Urinary bladder (tissue), 4 donors: ENCODE measurements around the gene XCL2. TPM values are rescaled to one million over a fixed set of nuclear protein-coding genes. Genes with fewer than 3 reads are reported as not detected.

ENCODE experiments used
- DNase-seq: peaks from one replicate; pipeline ENCODE4 v3.0.0-alpha.2; 2015; ENCODE audit errors: extremely low spot score
- H3K27ac ChIP-seq: one replicate; pipeline ENCODE4 v1.5.1; 2013; ENCODE audit warnings: low read depth, mild to moderate bottlenecking, moderate library complexity
- H3K36me3 ChIP-seq: one replicate; pipeline ENCODE4 v1.6.1; 2013; ENCODE audit warnings: mild to moderate bottlenecking, moderate library complexity; ENCODE audit not compliant: insufficient read depth
- H3K4me1 ChIP-seq: one replicate; pipeline ENCODE4 v1.6.1; 2013; ENCODE audit warnings: mild to moderate bottlenecking, moderate library complexity; ENCODE audit not compliant: insufficient read depth
- H3K4me3 ChIP-seq: one replicate; pipeline ENCODE4 v1.5.1; 2013; ENCODE audit warnings: low read depth, low read length
- WGBS: extraction: QIAGEN DNeasy Blood & Tissue Kit; methylation state at CpG from one replicate; pipeline ENCODE4 v1.1.7; 2013; 5-methylcytosine and 5-hydroxymethylcytosine counted together
- polyA plus RNA-seq: library from polyadenylated mRNA; stranded (reverse); fragments of 200-250 nt; gene quantifications from one replicate; pipeline ENCODE4 v1.2.3, GENCODE V29; 2013
- total RNA-seq: library from RNA; depleted of rRNA; stranded (reverse); fragments of >200 nt; gene quantifications from one replicate; pipeline ENCODE4 v1.2.3, GENCODE V29; 2014
- donor health status: healthy with polysubstance abuse.
- donor health status: healthy.

Gene XCL2
- total and polyA plus RNA-seq, 2 donors: 0.60 TPM; not detected in 1

DNA sequence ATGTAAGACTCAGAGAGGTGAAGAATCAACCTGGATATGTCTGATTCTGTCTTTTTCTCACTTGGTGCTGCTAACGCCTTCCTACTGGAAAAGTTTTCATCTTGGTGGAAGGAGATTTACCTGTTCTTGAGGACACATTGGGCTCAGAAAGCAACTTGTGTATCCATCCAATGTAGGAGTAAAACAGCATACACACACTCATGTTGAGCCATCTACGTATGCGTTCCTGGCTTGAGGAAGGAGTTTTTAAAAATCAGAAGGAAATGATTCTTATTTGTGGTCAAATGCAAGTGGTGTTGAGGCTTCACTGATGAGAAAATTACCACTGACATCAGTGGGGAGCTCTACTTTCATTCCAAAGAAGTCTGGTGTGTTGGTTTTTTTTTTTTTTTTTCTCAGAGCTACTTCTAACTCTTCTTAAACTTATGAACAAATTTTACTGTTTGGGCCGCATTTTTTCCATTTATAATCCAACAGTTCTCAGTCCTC lies 25.6 kb downstream of the XCL2 start:
- DNase-seq: no peak
- WGBS: 89% methylated on average over 4 of the region's 4 CpGs
- H3K36me3 ChIP-seq: no peaks in the 10 kb centered on the region
- H3K27ac ChIP-seq: no peak overlapping the region
- H3K4me3 ChIP-seq: no peak overlapping the region
- H3K4me1 ChIP-seq: peaks cover 1% of the 10 kb centered on the region

DNA sequence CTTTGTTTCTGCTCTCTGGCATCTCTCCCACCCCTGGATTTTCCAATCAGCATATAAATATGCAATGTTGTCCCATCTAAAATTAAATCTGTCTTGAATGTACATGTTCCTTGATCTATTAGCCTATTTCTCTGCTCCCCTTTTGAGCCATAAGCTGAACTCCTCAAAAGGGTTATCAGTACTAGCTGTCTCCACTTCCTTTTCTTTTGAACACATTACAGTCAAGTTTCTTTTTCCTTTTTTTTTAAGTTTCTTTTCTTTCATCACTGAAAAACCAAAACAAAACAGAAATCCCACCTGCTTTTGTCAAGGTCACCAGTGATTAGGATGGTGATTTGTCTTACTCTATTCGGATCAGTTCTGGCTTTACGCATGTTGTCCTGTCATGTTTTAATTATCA lies 29.3 kb downstream of the XCL2 start:
- WGBS: 76% methylated on average over 2 of the region's 2 CpGs
- Histone ChIP-seq H3K4me1 (peaks cover 1% of the 10 kb centered on the region), H3K4me3 (no peak overlapping the region), H3K27ac (no peak overlapping the region), H3K36me3 (no peaks in the 10 kb centered on the region)
- DNase-seq: no peak

DNA sequence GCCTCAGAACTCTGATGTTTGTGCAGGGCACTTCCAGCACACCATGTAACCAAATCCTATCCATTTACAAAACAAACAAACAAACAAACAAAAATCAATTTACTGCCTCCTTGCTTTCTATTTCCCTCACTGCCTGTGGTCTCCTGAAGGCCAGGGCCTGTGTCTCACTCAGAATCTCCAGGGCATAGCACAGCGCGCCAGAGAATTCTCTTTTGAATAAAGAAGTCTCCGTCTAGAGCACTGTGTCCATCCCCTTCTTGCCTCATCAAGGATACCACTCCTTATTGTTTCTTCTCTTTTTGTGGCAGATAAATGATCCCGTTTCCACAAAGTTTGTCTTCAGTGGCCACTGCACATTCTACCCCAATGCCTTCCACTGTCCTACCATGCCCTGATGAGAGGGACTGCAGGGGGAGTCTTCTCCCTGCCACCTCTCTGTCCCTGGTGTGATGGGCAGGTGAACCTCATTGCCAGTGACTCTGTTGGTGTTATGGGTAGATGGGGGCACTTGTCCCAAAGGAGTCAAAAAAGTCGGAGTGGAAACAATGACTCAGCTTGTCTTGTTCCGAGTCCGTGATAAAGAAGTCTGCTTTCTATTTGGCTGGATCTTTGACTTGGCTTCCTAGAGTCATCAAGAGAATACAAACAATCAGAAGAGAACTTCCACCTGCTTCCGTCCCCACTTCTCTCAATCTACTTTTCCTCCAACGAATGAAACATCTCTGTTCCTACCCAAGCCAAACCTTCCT lies 30.0 kb downstream of the XCL2 start:
- no peaks in the 10 kb centered on the region for H3K36me3 ChIP-seq
- WGBS: 53% methylated on average over 9 of the region's 9 CpGs

DNA sequence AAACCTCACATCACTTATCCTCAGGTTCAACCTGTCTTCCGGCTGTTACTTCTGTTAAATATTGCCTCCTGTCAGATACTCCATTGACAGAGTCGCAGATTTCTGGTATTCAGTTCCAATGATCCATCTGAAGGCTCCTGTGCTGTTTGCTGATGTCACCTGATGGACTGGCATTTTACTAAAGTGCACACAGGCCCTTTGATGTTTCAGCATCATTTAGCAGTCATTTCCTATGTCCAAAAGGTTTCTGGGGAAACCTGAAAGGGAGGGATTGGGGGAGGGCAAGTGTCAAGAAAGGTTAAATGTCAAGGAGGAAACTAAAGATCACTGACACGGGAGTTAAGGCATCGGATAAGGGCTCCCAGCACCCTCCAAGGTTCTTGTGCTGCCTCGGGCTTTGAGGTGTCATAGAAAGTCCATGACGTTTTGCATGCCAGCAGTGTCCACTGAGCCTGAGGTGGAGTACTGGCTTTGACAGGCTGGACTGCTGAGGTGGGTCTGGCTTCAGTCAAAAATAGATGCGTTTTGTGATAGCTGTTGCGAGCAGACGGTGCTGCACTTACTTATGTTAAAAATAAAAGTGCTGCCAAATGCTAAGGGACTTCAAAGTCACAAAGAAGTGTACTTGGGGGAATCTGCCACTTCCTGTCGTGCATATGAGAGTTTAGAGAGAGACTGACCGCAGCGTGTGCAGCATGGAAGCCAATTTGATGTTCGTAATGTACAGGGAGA lies 30.8 kb downstream of the XCL2 start:
- Histone ChIP-seq H3K36me3 (no peaks in the 10 kb centered on the region), H3K4me1 (peaks cover 1% of the 10 kb centered on the region), H3K4me3 (no peak overlapping the region), H3K27ac (no peak overlapping the region)
- WGBS: 72% methylated on average over 13 of the region's 13 CpGs
- no peak for DNase-seq

More for the DNA sequence above, 30.0 kb downstream of the XCL2 start:
- Histone ChIP-seq H3K27ac (no peak overlapping the region), H3K4me3 (no peak overlapping the region), H3K4me1 (peaks cover 1% of the 10 kb centered on the region)
- DNase-seq: no peak

DNA sequence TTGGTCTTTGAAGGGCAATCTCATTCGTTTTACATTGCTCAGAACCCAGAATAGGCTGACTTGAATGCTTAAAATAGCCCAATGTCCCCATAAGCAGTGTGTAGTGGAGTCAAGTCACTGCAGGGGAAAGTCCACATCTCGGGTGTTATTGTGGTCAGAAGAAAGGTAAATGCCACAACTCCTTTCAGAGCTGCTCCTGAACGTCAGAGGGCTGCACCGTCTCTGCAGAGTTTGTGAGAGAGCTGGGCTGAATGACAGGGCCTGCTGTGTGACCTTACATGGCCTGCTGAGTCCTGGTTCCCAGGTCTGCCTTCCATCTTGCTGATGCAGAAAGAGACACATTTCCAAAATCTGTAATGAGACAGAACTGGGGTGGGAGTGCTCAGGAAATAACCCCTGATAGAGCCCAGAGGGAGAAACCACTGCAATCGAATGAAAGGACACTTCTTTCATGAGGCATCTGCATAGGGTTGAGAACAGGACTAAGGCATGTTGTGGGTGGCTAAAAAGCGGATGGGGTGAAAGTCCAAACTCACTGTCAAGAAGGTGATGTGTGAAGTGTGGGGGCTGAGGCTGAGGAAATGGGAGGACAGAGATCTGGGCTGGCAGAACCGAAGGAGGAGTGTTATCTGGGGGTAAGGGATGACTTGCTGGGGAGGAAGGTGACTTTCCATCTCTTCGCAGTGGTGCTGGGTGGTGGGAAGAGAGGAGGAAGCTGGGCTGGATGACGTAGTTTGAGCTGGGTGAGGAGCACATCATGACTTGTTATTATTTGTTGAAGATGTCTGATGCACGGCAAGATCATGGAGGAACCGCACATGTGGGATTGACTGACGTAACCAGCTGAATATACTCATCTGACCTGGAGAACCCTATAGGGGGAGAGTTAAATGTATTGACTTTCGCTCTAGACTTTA lies 33.7 kb downstream of the XCL2 start:
- Histone ChIP-seq H3K36me3 (no peaks in the 10 kb centered on the region), H3K4me1 (peaks cover 1% of the 10 kb centered on the region), H3K4me3 (no peak overlapping the region), H3K27ac (no peak overlapping the region)
- 88% methylated on average over 13 of the region's 13 CpGs for WGBS
- no peak for DNase-seq

DNA sequence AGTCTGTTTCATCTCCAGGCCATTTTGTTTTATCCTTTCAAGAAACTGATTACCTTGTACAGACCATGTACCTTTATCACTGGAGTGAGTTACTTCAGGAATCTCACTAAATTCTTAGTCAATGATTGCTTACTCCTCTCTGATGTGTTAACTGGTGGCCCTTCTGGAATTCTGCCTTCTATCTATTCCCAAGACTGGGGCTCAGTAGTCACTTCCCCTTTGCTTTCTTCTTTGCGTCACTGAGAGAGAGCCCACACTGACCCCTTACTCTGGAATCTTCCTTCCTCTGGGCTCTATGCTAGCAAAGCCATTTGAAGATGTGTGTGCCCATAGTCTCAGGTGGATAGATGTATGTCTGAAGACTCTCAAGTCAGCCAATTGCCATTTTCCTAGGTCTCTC lies 34.6 kb downstream of the XCL2 start:
- H3K4me3 ChIP-seq: no peak overlapping the region
- WGBS: 91% methylated on average over 1 of the region's 1 CpG
- no peaks in the 10 kb centered on the region for H3K36me3 ChIP-seq
- H3K27ac ChIP-seq: no peak overlapping the region
- H3K4me1 ChIP-seq: peaks cover under 1% of the 10 kb centered on the region
- no peak for DNase-seq

DNA sequence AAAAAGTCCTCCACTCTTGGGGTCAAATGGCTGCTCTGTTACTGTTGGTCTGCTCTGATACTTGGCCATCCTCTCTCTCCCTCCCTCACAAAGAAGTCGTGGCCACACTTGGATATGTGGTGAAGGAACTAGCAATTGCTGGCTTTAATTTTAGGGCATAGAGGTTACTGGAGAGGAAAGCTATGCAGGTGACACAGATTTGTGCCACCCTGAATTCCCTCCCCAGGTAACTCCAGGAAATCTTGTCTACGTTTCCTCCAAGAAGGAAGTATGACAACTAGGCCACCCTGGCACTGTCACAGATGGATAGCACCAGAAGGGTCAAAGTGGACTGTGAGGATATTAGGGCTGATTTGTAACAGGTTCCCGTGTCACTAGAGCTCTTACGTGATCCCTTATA lies 36.0 kb downstream of the XCL2 start:
- H3K27ac ChIP-seq: no peak overlapping the region
- no peak for DNase-seq
- no peaks in the 10 kb centered on the region for H3K36me3 ChIP-seq
- no peak overlapping the region for H3K4me3 ChIP-seq
- 91% methylated on average over 4 of the region's 4 CpGs for WGBS
- H3K4me1 ChIP-seq: no peaks in the 10 kb centered on the region

DNA sequence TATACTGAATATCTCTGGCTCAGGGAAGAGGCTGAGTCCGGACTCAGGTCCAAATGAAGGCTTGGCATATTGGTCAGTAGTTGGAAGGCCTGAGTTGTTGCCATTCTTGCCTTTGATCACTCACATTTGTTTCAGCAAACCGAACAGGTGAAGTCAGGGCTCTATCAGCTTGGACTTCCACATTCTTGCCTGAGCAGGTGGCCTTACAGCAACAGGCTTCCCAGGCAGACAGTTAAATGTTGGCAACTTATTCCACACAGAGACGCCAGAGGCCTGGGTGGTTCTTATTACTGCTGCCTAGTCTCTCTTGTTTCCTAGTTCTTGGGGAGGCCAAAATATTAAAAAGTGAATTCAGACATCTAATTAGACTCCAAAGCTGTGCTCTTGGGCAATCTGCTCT lies 36.6 kb downstream of the XCL2 start:
- no peak overlapping the region for H3K27ac ChIP-seq
- no peaks in the 10 kb centered on the region for H3K36me3 ChIP-seq
- no peaks in the 10 kb centered on the region for H3K4me1 ChIP-seq
- DNase-seq: no peak
- H3K4me3 ChIP-seq: no peak overlapping the region
- 35% methylated on average over 3 of the region's 3 CpGs for WGBS

DNA sequence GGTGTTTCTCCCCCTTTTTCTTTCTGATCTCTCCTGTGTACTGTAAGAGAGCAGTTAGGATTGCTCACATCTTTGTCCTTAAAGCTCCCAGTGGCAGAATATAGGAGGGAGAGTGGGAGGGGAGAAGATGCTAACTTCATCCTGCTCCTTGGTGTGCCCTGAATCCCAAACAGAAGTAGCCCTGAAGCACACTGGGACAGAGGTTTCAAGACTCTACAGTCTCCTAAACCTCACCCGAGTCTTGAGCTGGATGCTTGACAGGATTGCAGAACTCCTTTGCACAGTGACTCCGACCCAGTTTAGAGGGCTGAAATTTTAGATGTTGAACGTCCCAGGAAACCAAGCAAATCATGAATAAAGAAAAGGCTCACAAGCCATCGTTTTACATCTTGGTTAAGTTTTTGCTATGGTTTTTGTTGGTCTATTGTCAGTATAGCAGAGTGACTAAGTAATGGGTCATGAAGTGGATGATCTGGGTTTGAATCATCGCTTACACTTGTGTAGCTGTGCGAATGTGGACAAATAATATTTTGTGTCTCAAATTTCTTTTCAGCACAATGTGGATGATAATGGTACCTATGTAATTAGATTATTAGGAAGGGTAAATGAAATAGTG lies 37.5 kb downstream of the XCL2 start:
- Histone ChIP-seq H3K36me3 (no peaks in the 10 kb centered on the region), H3K27ac (no peak overlapping the region), H3K4me3 (no peak overlapping the region), H3K4me1 (no peaks in the 10 kb centered on the region)
- DNase-seq: no peak
- 89% methylated on average over 6 of the region's 6 CpGs for WGBS

DNA sequence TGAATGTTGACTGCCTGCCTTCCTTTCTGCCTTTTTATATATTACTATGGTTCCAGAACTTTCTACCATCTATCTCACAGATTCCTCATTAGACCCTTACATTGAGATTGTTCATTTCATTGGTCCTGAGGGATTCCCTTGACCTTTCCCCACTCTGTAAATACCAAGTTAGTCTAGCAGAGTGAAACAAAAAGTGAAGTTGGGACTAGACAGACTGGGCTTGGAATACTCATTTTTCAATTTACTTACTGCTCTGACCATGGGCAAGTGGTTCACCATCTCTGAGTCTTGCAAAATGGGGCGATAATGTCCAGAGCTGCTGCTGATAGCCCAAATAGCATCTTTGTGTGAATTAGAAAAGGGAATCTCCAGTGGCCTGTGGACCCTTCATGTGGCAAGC lies 38.8 kb downstream of the XCL2 start:
- H3K27ac ChIP-seq: no peak overlapping the region
- no peaks in the 10 kb centered on the region for H3K4me1 ChIP-seq
- 98% methylated on average over 1 of the region's 1 CpG for WGBS
- DNase-seq: no peak
- H3K4me3 ChIP-seq: no peak overlapping the region
- no peaks in the 10 kb centered on the region for H3K36me3 ChIP-seq

DNA sequence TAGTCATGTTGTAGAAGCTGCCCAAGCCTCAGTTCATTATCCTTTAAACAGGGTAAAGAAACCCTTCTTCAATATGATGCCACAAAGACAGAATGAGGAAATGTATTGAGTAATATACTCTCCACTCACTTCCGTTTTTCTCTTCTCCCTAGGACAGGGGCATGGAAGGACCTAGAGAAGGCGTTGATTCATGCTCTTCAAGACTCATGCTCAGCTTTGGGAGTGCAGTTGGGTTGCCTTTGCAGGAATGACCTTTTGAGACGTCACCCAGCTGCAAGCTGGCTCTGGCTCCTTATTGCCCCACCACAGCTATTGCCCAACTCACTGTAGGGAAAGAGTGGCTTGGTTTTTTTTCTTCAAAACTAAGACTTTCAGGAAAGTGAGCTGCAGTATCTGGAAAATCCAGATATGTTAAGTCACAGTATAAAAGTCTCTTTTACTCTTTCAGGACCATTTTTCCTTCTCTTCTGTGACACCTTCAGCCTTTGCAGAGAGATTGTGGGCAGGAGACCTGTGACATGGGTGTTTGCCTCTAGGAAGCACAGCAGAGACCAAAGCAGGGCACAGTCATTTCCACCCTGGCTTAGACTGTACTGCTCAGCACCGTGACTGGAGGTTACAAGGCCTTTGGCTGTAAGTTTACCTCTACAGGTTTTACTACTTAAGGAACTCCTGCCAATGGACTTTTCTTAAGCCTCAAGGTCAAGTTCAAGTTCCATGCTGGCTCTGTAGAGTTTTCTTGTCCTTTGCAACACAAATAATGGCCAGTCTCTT lies 39.5 kb downstream of the XCL2 start:
- Histone ChIP-seq H3K4me1 (no peaks in the 10 kb centered on the region), H3K36me3 (no peaks in the 10 kb centered on the region), H3K4me3 (no peak overlapping the region), H3K27ac (no peak overlapping the region)
- no peak for DNase-seq
- WGBS: 77% methylated on average over 4 of the region's 4 CpGs

DNA sequence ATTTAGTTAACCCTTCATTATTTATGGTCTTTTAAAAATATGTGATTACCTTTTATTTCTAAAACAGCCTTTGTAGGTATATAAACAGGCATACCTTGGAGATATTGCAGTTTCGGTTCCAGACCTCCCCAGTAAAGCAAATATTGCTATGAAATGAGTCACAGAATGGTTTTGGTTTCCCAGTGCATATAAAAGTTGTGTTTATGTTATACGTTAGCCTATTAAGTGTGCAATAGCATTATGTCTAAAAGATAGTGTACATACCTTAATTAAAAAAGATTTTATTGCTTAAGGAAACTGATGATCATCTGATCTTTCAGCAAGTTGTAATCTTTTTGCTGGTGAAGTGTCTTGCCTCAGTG lies 44.1 kb downstream of the XCL2 start:
- Histone ChIP-seq H3K4me3 (no peak overlapping the region), H3K4me1 (peaks cover 1% of the 10 kb centered on the region), H3K36me3 (no peaks in the 10 kb centered on the region), H3K27ac (no peak overlapping the region)
- DNase-seq: no peak
- 46% methylated on average over 2 of the region's 2 CpGs for WGBS
